DMS 273 (cell line): Measurements from ENCODE around the gene LBHD1.
"Not testable (repeated sequence)": the region's sequence is repeated elsewhere in the genome, so short reads cannot be mapped to it uniquely, and the experiment has no call there.

Experiments
- DNase-seq: peaks from one replicate; lab custom pipeline; 2025; ENCODE audit not compliant: unreplicated experiment; lab: John Stamatoyannopoulos, UW

The LBHD1 gene

DNA sequence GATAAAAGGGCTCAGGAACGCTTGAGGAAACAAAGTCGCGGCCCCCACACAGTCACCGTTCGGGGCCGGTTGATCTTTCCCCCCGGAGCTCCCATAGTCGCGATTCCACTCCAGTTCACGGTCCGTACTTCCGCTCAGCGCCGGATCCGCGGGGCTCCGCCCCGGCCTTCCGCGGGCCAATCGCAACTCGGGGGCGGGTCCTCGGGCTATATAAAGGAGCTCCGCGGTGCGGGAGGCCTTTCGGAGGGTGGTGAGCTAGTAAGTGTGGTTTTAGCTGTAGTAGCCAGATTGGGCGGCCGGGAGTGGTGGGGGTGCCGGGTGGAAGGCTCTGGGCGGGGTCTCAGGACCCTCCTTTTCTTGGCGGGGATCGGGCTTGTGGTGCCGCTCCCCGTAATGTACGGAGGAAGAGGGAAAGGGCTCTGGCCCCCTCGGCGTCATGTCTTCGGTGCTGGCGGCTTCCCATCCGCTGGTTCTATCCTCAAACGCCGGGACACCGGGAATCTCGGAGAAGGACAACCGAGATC, 6.9 kb downstream of the LBHD1 start, which contains the start of the genes C11orf98 and CSKMT:
Gene C11orf98 (minus strand): TSS at position 136 of the 524 bp plus-strand sequence. CDS start 41 bp downstream, at position 95.
Gene CSKMT (plus strand): TSS at position 238 of the 524 bp plus-strand sequence. CDS start 568 bp downstream, outside the sequence.
- peak; percentile 95 for DNase-seq

DNA sequence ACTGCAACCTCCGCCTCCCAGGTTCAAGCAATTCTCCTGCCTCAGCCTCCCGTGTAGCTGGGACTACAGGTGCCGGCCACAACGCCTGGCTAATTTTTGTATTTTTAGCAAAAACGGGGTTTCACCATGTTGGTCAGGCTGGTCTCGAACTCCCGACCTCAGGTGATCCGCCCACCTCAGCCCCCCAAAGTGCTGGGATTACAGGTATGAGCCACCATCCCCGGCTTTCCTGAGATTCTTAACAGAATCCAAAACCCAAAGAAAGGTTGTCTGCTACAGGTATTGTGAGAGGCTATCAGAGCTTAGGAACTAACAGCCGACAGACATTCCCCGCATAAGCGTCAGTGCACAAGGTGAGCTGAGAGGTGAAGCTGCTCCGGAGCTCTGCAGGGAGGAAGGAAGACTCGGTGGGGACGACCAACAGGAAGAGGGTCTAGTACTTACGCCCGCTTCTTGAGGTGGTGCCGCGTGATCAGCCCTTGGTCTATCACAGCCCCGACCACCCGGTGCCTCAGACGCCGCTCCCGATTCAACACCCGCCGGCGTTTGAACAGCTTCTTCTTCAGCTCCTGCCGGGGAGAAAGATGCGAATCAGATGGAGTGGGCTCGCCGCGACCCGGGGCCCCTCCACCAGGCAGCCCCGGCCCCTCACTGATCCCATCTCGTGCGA, 7.5 kb downstream of the LBHD1 start:
- peak; percentile 80 for DNase-seq

DNA sequence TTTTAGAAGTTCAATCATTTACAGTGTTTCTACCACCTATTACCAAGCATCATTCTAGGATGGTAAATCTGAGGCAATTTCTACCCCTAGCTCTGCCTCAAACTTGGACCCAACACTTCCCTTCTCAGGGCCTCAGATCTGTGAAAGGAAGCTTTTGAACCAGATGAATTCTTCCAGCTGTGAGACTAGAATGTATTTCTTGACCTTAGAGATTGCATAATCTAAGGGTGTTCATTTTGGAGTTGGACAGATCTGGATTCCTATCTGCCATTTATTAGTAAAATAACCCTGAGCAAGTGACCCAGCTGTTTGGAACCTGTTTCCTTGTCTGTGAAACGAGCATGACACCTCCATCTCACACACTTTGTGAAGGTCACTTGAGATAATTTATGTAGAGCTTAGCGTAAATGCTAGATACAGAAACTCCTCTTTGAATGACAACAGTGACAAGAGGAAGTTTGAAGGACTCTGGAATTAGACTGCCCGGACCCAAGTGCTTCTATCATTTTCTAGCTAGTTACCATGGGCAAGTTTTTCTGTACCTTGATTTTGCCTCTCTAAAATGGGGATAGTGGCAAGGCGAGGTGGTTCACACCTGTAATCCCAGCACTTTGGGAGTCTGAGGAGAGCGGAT, 15.2 kb downstream of the LBHD1 start:
- no peak for DNase-seq

DNA sequence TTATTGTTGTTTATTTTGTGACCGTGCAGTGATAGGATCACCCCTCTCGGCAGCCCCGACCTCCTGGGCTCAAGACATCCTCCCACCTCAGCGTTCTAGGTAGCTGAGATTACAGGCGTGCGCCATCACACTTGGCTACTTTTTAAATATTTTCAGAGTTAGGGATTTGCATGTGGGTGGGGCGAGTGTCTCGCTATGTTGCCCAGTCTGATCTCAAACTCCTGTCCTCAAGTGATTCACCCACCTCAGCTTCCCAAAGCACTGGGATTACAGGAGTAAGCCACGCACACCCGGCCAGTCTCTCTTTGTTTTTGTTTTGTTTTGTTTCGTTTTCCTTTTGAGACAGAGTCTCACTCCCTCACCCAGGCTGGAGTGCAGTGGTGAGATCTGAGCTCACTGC, 17.8 kb downstream of the LBHD1 start:
- DNase-seq: no peak

DNA sequence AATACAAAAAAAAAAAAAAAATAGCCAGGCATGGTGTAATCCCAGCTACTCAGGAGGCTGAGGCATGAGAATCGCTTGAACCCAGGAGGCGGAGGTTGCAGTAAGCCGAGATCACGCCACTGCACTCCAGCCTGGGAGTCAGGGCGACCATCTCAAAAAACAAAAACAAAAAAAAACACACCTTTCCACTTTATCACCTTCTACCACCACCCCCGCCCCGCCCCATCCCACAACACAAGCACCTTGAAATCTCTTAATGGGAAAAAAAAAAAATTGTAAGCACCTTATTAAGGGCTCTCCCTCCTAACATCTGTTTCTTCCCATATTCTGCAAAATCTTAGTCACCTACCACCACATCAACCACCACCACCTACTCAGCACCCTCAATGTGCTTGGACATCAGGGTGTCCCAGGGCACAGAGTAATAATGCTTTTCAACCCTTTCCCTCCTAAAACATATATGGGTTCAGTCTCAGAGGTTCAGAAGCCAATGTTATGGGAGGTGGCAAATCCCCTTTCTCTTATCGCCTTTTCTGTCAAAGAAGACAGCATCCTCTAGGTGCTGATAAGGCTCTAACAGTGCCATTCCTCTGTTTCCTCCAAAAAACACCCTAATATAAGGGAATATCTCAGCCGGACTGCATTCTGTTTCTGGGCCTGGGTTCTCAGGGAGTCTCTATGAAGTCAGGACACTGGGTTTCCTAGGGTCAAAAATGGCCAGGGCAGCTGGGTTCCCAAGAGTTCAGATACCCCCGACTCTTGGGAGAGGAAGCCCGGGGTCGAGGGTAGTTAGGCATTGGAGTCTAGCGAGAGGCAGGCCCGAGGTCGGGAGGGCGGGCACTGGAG, 19.7 kb downstream of the LBHD1 start:
- no peak for DNase-seq

DNA sequence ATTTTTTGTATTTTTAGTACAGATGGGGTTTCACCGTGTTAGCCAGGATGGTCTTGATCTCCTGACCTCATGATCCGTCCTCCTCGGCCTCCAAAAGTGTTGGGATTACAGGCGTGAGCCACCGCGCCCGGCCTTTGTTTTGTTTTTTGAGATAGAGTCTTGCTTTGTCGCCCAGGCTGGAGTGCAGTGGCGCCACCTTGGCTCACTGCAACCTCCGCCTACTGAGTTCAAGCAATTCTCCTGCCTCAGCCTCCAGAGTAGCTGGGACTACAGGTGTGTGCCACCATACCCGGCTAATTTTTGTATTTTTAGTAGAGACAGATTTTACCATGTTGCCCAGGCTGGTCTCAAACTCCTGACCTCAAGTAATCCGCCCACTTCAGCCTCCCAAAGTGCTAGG, 21.8 kb downstream of the LBHD1 start:
- not testable (repeated sequence) for DNase-seq

DNA sequence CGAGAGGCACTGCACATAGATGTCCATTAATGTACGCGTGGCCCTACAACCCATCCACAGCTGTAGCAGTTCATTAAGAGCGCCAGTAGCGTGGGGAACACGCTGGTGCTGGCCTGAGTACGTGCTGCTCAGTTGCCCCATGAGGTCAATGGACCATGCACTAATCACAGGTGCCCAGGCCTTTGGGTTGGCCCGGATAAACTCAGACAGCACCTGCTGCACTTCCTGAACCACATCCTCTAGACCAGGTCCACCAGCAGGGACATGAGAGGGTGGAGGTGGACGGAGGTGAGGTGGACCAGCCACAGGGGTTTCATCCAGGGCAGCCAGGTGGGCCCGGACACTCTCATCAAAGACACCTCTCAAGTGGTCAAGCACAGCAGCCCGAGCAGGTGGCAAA, 22.6 kb downstream of the LBHD1 start:
- no peak for DNase-seq

DNA sequence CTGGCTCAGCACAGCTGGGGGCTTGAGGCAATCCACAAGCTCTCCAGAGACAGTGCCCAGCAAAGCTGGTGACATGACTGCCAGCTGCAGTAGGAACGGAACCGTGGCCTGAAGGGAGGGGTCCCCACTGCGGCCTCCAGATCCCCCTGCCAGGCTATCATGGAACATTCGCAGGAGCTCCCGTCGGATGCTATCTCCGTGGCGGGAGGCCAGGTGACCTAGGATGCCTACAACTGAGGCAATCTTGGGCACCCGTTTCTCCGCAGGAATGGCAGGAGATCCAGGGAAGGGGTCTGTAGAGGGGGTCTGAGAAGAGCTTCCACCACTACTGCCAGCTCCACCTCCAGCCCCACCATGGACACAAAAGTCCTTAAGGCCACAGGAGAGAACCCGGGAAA, 23.1 kb downstream of the LBHD1 start:
- no peak for DNase-seq

DNA sequence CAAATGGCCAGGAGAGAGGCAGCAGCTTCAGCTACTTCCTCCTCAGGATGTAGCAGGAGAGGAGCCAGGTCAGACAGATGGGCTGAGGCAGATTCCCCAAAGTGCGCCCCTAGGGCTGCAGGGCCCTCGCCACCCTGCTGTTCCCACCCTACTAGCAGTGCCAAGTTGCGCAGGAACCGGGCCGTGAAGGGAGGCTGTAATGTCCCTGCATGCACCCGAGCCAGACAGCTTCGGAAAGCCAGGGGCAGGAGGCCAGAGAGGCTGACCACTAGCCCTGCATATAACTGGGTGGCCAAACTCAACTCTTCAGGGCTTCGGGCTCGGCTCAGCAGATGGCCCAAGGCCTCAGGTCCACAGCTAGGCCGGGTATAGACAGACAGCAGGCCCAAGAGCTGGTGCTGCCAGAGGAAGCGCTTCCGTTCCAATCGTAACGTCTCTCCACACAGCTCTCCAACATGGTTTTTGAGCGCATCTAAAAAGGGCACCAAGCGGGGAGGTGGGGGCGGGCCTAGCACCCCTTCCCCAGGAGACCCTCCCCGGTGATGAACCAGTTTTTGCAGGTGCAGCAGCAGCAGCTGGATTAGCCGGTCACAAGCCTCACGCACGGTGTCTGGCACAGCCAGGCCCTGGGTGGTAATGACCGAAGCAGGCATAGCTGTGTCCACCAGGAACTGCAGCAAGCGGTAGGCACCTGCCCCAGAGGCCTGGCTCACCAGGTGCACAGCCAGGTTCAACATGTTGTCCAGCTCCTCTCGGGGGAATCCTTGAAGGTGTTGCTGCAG, 23.7 kb downstream of the LBHD1 start:
- DNase-seq: peak; percentile 11

DNA sequence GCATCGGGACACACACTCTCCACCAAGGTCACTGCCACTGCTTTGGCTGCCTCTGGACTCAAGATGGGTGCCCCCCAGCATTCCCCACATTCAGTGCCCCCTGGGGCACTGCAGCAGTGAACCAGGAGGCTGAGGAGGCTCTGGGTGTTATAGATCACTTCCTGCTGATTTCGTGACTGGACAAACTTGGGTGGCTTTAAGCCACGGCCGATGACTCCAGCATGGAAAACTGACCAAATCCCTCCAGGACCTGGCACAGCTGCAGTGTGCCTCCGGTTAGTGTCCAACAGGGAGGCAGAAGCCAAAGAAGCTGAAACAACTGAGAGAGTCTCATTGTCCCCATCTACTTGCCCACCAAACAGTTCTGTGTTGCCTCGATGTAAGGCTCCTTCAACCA, 24.5 kb downstream of the LBHD1 start:
- DNase-seq: no peak

DNA sequence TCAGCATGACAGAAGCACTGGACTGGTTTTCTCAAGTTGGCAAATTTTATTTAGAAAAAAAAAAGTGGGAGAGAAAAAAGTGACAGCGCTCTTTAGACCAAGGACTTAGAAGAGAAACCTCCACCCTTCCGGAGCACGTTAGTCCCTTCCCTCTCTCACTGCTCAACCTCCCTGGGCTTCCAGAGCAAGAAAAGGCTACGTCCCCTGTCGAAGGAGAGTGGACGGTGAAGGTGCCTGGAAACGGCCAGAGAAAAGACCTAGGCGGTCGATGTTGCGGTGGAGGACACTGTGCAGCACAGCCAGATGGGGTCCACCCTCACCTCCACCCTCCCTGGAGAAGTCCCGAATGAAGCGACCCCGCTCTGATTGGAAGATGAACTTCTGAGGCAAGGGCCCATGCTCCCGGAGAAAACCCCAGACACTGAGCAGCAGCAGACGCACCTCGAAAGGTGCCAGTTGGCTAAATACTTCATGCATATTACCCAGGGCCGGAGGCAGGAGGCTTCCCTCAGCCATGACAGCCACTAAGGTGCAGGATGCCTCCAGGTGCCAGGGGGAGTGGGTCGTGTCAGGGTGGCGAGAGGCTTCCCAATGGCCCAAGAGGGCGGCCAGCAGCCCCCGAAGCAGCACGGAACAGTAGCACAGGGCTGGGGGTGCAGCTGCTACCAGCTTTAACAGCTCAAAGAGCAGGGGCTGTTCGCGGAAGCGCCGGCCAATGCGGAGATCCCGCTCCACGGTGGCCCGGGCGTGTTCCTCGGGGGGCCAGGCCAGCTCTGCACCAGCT, 25.1 kb downstream of the LBHD1 start:
- DNase-seq: no peak

DNA sequence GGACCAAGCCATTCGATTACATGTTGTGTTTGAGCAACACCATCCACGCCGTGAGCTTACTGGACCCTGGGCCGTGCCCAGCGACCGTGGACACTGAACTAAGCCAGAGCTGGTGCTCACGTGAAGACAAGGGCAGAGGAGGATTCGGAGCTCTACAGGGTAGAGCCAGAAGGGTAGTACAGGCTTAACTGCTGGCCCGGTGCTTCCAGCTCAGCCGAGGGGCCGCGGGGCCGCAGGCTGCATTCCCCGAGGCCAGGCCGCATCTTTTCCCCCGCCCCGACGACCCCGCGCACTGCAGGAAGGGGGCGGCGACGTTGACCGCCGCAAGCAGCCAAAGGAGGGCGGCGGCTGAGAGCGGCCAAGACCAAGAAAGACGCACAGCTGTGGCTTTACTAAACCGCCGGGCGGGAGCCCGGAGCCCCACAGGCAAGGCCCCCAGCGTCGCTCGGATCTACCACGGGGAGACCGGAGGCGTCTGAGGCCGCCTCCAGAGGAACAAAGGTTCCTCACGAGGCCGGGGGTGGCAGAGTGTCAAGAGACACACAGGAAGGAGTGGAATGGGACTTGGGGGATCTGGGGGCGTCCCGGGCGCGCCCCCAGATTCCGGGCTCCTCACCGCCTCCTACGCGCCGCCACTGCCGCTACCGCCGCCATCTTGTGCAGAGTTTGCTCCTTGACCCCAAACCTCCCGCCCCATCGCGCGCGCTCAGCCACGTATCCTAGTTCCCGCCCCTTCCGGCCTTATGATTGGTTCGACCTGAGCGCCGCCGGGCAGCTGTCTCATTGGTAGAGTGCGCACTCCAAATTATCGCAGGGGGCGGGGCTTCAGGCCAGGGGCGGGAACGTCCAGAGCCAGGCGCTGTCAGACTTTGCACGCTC, 25.9 kb downstream of the LBHD1 start, which contains the start of gene GANAB:
Gene GANAB (minus strand): TSS at position 668 of the 879 bp plus-strand sequence. CDS start 14 bp downstream, at position 654.
- peak; percentile 98 for DNase-seq

DNA sequence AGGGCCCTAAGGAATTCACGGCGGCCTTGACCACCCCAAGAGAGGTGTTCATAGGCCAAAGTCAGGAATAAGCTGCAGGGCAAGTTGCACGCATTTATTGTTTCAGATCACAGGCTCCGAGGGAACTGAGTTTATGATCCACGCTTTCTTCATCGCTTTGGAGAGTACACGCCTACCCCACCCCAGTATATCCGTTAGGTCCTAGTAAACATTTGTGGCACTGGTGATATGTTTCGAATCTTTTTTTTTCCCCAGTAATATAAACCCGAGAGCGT, 26.5 kb downstream of the LBHD1 start:
- DNase-seq: no peak

DNA sequence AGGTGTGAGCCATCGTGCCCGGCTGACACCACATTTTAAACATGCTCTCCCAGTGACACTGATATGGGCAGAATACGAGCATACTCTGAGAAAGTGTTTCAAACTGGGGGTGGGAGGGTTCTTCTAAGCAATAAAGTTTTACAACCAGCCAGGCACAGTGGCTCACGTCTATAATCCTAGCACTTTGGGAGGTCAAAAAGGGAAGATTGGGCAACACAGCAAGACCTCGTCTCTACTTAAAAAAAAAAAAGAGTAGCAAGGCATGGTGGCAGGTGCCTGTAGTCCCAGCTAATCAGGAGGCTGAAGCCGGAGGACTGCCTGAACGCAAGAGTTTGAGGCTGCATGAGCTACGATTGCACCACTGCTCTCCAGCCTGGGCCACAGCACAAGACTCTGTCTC, 27.8 kb downstream of the LBHD1 start:
- no peak for DNase-seq

DNA sequence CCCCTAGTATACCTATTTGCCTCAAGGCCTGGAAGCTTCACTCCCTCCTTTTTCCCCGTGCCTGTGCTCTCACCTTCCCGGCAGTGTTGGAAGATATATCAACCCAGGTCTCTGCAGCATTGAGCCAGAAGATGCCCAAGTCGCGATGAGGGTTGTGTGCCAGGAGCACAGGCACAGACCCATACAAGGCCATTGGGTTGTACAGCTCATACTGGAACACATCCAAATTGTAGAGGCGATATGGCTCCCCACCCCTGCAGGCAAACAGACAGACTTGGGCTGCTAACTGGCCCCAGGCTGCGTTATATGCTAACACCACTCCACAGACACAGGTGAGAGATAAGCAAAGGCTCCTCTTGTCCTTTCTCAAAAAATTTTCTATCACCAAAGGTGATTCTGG, 39.6 kb downstream of the LBHD1 start:
- DNase-seq: no peak

DNA sequence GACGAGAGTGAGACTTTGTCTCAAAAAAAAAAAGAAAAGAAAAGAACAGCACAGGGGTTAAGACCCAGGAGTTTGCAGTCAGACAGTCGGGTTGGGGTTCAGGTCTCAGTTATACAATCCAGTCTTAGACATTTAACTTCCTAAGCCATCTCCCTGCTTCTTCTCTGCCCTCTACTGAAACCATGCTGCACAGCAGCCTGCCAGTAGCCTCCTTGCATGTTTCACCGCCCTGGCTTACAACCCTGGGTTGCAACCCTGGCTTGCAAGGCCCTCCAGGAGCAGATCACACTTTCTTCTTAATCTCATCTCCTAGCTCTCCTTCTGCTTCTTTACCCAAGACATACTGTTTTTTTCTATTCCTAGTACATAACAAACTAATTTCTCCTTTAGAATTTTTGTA, 44.4 kb downstream of the LBHD1 start:
- DNase-seq: no peak

DNA sequence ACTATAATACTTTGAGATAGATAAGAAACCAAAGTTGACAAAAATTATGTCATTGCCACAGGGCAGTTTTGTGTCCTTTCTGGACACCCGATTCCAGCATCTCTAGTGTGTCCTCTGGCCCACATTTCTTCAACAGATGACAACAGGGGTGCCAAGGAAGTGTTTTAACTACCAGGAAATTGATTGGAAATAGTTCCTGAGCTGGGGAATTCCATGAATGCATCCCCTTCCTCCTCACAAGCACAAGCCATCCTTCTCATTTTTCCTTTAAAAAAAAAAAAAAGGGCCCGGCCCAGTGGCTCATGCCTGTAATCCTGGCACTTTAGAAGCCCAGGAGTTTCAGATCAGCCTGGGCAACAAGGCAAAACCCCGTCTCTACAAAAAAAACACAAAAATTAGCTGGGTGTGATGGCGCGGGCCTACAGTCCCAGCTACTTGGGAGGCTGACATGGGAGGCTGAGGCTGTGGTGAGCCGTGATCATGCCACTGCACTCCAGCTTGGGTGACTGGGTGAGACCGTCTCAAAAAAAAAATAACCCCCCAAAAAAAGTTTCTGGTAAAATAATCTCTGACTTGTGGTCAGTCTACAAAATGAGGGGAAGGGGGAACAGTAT, 49.5 kb downstream of the LBHD1 start:
- no peak for DNase-seq

DNA sequence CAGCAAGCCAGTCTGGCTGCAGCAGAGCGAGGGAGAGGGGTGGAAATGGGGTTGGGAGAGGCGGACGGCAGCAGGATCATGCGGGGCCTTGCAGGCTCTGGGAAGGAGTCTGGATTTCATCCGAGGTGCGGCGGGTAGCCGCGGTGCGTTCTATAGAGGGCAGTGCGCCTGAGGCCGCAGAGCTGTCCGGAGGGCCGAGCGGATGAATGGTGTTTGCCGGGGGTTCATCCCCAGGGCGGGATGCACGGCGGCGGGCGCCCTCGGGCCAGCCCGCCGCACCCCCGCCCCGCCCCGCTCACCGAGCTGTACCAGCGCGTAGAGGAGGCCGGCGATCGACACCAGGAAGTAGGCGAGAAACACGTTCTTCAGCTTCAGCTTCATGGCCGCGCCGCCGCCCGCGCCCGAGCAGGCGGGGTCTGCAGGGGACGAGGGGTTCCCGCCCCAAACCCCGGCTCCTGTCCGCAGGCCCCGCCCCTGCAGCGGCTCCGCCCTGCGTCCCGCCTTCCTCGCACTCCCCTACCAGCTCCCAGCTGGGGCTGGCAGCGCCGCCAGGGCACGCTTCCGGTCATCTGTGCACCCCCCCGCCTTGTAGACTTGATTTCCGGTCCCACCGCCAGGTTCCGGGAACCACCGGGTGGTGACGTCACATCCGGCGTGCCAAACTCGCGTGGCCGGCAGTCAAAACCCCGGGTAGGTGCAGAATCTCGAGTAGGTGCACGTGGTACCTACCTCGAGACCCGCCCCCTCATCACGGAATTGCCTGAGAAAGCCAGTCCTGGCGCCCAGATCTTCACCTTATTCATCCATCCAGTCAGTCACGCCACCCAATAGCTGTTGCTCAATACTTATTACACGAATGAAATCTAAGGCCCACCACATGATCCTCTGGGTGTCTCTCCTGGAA, 50.2 kb downstream of the LBHD1 start, which contains the start of gene B3GAT3:
Gene B3GAT3 (minus strand): TSS at position 420 of the 904 bp plus-strand sequence. CDS start 39 bp downstream, at position 381.
- peak; percentile 96 for DNase-seq
